A673 (cell line): Measurements from ENCODE around the gene NT5E.

Experiments used
- EZH2 ChIP-seq: fragments of 200-600 bp; sonication (generic); IDR thresholded peaks from 2 replicates; pipeline ENCODE4 v1.6.1; 2017; ENCODE audit warnings: borderline replicate concordance, low read depth, mild to moderate bottlenecking, mixed read lengths, antibody characterized with exemption, low read length; ENCODE audit not compliant: poor library complexity, severe bottlenecking
- TF ChIP-seq, protein P1 (sequence below): fragments of 300-800, 200-600 bp; sonication (generic); conservative IDR thresholded peaks from 2 replicates; pipeline ENCODE4 v1.5.1; 2017; ENCODE audit warnings: low read depth, mild to moderate bottlenecking, antibody characterized with exemption, low read length, moderate library complexity, mixed read lengths

- TF ChIP-seq, protein P1, sequence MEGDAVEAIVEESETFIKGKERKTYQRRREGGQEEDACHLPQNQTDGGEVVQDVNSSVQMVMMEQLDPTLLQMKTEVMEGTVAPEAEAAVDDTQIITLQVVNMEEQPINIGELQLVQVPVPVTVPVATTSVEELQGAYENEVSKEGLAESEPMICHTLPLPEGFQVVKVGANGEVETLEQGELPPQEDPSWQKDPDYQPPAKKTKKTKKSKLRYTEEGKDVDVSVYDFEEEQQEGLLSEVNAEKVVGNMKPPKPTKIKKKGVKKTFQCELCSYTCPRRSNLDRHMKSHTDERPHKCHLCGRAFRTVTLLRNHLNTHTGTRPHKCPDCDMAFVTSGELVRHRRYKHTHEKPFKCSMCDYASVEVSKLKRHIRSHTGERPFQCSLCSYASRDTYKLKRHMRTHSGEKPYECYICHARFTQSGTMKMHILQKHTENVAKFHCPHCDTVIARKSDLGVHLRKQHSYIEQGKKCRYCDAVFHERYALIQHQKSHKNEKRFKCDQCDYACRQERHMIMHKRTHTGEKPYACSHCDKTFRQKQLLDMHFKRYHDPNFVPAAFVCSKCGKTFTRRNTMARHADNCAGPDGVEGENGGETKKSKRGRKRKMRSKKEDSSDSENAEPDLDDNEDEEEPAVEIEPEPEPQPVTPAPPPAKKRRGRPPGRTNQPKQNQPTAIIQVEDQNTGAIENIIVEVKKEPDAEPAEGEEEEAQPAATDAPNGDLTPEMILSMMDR, result no peak
- TF ChIP-seq EZH2, result no peak
Measured at GRCh38 chr6:85483846-85484245, 34.0 kb downstream of the NT5E start.
